ENCODE data around the gene SMIM22.

Gene SMIM22

GRCh38 chr16:4803401-4803844 lies 8.3 kb downstream of the SMIM22 start:
- Histone ChIP-seq H3K9me3 (ENCODE audit: low read length) (no peaks in the 10 kb centered on the region), H3K27me3 (ENCODE audit: insufficient read depth, low read length) (no peaks in the 10 kb centered on the region), H2AFZ (ENCODE audit: low read depth, low read length) (peak overlapping the region; percentile 92), H3K36me3 (ENCODE audit: insufficient read depth, low read length) (peaks cover 46% of the 10 kb centered on the region), H3K4me3 (ENCODE audit: low read length) (peak overlapping the region; percentile 91), H3K4me1 (ENCODE audit: insufficient read depth, low read length) (peaks cover 20% of the 10 kb centered on the region)

- Histone ChIP-seq H3K27me3 (ENCODE audit: insufficient read depth, low read length) (no peaks in the 10 kb centered on the region), H3K36me3 (ENCODE audit: insufficient read depth, low read length) (peaks cover 51% of the 10 kb centered on the region), H3K4me1 (ENCODE audit: insufficient read depth, low read length) (peaks cover 20% of the 10 kb centered on the region), H2AFZ (ENCODE audit: low read depth, low read length) (no peak overlapping the region), H3K9me3 (ENCODE audit: low read length) (no peaks in the 10 kb centered on the region), H3K4me3 (ENCODE audit: low read length) (no peak overlapping the region)
These were observed 9.0 kb downstream of the SMIM22 start for GRCh38 chr16:4803898-4804762.

GRCh38 chr16:4805231-4805630 lies 10.1 kb downstream of the SMIM22 start:
- Histone ChIP-seq H3K36me3 (ENCODE audit: insufficient read depth, low read length) (peaks cover 47% of the 10 kb centered on the region), H3K27me3 (ENCODE audit: insufficient read depth, low read length) (no peaks in the 10 kb centered on the region), H2AFZ (ENCODE audit: low read depth, low read length) (no peak overlapping the region), H3K9me3 (ENCODE audit: low read length) (no peaks in the 10 kb centered on the region), H3K4me1 (ENCODE audit: insufficient read depth, low read length) (peaks cover 20% of the 10 kb centered on the region), H3K4me3 (ENCODE audit: low read length) (no peak overlapping the region)

GRCh38 chr16:4806280-4806679 lies 11.1 kb downstream of the SMIM22 start:
- Histone ChIP-seq H3K4me3 (ENCODE audit: low read length) (no peak overlapping the region), H2AFZ (ENCODE audit: low read depth, low read length) (no peak overlapping the region), H3K27me3 (ENCODE audit: insufficient read depth, low read length) (no peaks in the 10 kb centered on the region), H3K36me3 (ENCODE audit: insufficient read depth, low read length) (peaks cover 54% of the 10 kb centered on the region), H3K9me3 (ENCODE audit: low read length) (no peaks in the 10 kb centered on the region), H3K4me1 (ENCODE audit: insufficient read depth, low read length) (peaks cover 18% of the 10 kb centered on the region)

- H3K9me3 ChIP-seq (ENCODE audit: low read length) = peaks cover 3% of the 10 kb centered on the region
- H3K36me3 ChIP-seq (ENCODE audit: insufficient read depth, low read length) = peaks cover 71% of the 10 kb centered on the region
- no peaks in the 10 kb centered on the region for H3K27me3 ChIP-seq (ENCODE audit: insufficient read depth, low read length)
- H2AFZ ChIP-seq (ENCODE audit: low read depth, low read length) = no peak overlapping the region
- H3K4me3 ChIP-seq (ENCODE audit: low read length) = no peak overlapping the region
- no peaks in the 10 kb centered on the region for H3K4me1 ChIP-seq (ENCODE audit: insufficient read depth, low read length)
These were observed 16.1 kb downstream of the SMIM22 start for GRCh38 chr16:4811242-4811641.

GRCh38 chr16:4811773-4812172 lies 16.6 kb downstream of the SMIM22 start:
- no peak overlapping the region for H3K4me3 ChIP-seq (ENCODE audit: low read length)
- no peaks in the 10 kb centered on the region for H3K27me3 ChIP-seq (ENCODE audit: insufficient read depth, low read length)
- H3K36me3 ChIP-seq (ENCODE audit: insufficient read depth, low read length) = peaks cover 68% of the 10 kb centered on the region
- H3K4me1 ChIP-seq (ENCODE audit: insufficient read depth, low read length) = no peaks in the 10 kb centered on the region
- H2AFZ ChIP-seq (ENCODE audit: low read depth, low read length) = no peak overlapping the region
- H3K9me3 ChIP-seq (ENCODE audit: low read length) = peaks cover 3% of the 10 kb centered on the region

- no peaks in the 10 kb centered on the region for H3K4me1 ChIP-seq (ENCODE audit: insufficient read depth, low read length)
- H2AFZ ChIP-seq (ENCODE audit: low read depth, low read length) = no peak overlapping the region
- peaks cover 3% of the 10 kb centered on the region for H3K9me3 ChIP-seq (ENCODE audit: low read length)
- peaks cover 67% of the 10 kb centered on the region for H3K36me3 ChIP-seq (ENCODE audit: insufficient read depth, low read length)
- no peak overlapping the region for H3K4me3 ChIP-seq (ENCODE audit: low read length)
- no peaks in the 10 kb centered on the region for H3K27me3 ChIP-seq (ENCODE audit: insufficient read depth, low read length)
These were observed 18.3 kb downstream of the SMIM22 start for GRCh38 chr16:4813251-4814003.

- Histone ChIP-seq H3K9me3 (ENCODE audit: low read length) (peaks cover 3% of the 10 kb centered on the region), H3K4me1 (ENCODE audit: insufficient read depth, low read length) (no peaks in the 10 kb centered on the region), H2AFZ (ENCODE audit: low read depth, low read length) (no peak overlapping the region), H3K4me3 (ENCODE audit: low read length) (no peak overlapping the region), H3K27me3 (ENCODE audit: insufficient read depth, low read length) (no peaks in the 10 kb centered on the region), H3K36me3 (ENCODE audit: insufficient read depth, low read length) (peaks cover 66% of the 10 kb centered on the region)
These were observed 18.9 kb downstream of the SMIM22 start for GRCh38 chr16:4814046-4814445.

GRCh38 chr16:4814542-4815173 lies 19.5 kb downstream of the SMIM22 start:
- H3K4me1 ChIP-seq (ENCODE audit: insufficient read depth, low read length) = no peaks in the 10 kb centered on the region
- H3K4me3 ChIP-seq (ENCODE audit: low read length) = no peak overlapping the region
- peaks cover 68% of the 10 kb centered on the region for H3K36me3 ChIP-seq (ENCODE audit: insufficient read depth, low read length)

GRCh38 chr16:4820652-4821051 lies 25.5 kb downstream of the SMIM22 start:
- Histone ChIP-seq H3K4me1 (ENCODE audit: insufficient read depth, low read length) (no peaks in the 10 kb centered on the region), H3K4me3 (ENCODE audit: low read length) (no peak overlapping the region), H3K36me3 (ENCODE audit: insufficient read depth, low read length) (peaks cover 75% of the 10 kb centered on the region)

More at GRCh38 chr16:4814542-4815173, 19.5 kb downstream of the SMIM22 start:
- Histone ChIP-seq H3K27me3 (ENCODE audit: insufficient read depth, low read length) (no peaks in the 10 kb centered on the region), H2AFZ (ENCODE audit: low read depth, low read length) (no peak overlapping the region), H3K9me3 (ENCODE audit: low read length) (peaks cover 3% of the 10 kb centered on the region)

GRCh38 chr16:4825196-4825595 lies 30.0 kb downstream of the SMIM22 start:
- Histone ChIP-seq H3K9me3 (ENCODE audit: low read length) (no peaks in the 10 kb centered on the region), H3K36me3 (ENCODE audit: insufficient read depth, low read length) (peaks cover 78% of the 10 kb centered on the region), H3K27me3 (ENCODE audit: insufficient read depth, low read length) (no peaks in the 10 kb centered on the region), H2AFZ (ENCODE audit: low read depth, low read length) (no peak overlapping the region), H3K4me1 (ENCODE audit: insufficient read depth, low read length) (peaks cover 4% of the 10 kb centered on the region), H3K4me3 (ENCODE audit: low read length) (no peak overlapping the region)

More at GRCh38 chr16:4820652-4821051, 25.5 kb downstream of the SMIM22 start:
- no peaks in the 10 kb centered on the region for H3K9me3 ChIP-seq (ENCODE audit: low read length)
- no peak overlapping the region for H2AFZ ChIP-seq (ENCODE audit: low read depth, low read length)
- no peaks in the 10 kb centered on the region for H3K27me3 ChIP-seq (ENCODE audit: insufficient read depth, low read length)

GRCh38 chr16:4826526-4826925 lies 31.4 kb downstream of the SMIM22 start:
- Histone ChIP-seq H3K4me3 (ENCODE audit: low read length) (no peak overlapping the region), H3K9me3 (ENCODE audit: low read length) (no peaks in the 10 kb centered on the region), H3K27me3 (ENCODE audit: insufficient read depth, low read length) (no peaks in the 10 kb centered on the region), H3K4me1 (ENCODE audit: insufficient read depth, low read length) (peaks cover 4% of the 10 kb centered on the region), H2AFZ (ENCODE audit: low read depth, low read length) (no peak overlapping the region), H3K36me3 (ENCODE audit: insufficient read depth, low read length) (peaks cover 78% of the 10 kb centered on the region)

- Histone ChIP-seq H3K4me1 (ENCODE audit: insufficient read depth, low read length) (peaks cover 4% of the 10 kb centered on the region), H3K27me3 (ENCODE audit: insufficient read depth, low read length) (no peaks in the 10 kb centered on the region), H3K9me3 (ENCODE audit: low read length) (no peaks in the 10 kb centered on the region), H3K36me3 (ENCODE audit: insufficient read depth, low read length) (peaks cover 78% of the 10 kb centered on the region), H3K4me3 (ENCODE audit: low read length) (no peak overlapping the region), H2AFZ (ENCODE audit: low read depth, low read length) (no peak overlapping the region)
These were observed 31.8 kb downstream of the SMIM22 start for GRCh38 chr16:4826980-4827379.
